Measurements from ENCODE around the gene ANKHD1. TPM values are rescaled to one million over a fixed set of nuclear protein-coding genes. Genes with fewer than 3 reads are reported as not detected.

ANKHD1 gene
- total RNA-seq, 3 donors from 2014 or later: 88.6 to 102 (median 95.1) TPM

DNA sequence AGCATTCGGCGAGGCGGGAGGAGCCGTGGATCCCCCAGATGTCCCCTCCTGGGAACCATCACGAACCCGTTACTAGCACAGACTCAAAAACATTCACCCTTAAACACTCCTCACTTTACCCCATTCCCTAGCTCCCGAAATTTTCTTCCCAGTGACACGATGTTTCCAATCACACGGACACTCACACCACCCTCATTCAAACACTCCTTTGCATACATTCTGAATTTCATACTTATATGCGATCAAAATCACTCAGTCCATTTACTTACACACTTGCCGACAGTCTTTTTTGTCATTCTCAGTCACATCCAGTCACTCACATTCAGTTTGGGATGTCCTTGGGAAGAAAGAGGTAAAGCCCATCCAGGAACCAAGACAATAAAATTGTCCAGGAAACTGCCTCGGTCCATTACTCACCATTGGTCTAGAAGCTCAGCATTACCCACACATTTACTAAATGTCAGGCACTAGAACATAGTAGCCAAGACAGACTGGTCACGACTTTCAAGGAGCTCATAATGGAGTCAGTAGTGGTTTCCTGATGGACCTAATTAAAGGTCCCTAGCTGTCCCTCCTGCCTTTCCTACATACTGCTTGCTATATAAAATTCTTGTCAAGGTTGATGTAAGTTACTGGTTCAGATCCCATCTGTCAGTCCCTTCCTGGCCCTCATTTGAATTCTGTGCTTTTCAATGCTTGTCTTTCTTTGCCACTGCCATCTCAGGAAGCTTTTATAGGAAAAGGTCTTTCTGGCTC is 163.6 kb downstream of the ANKHD1 start:
- peaks cover 25% of the 10 kb centered on the region for H3K36me3 Mint-ChIP-seq (ENCODE audit: insufficient read depth)
- H3K9me3 Mint-ChIP-seq: no peaks in the 10 kb centered on the region
- peaks cover 60% of the 10 kb centered on the region for H3K4me1 Mint-ChIP-seq (ENCODE audit: low read depth)
- ATAC-seq: peak in 1 of 2 donors; percentile 2
- H3K27me3 Mint-ChIP-seq (ENCODE audit: low read depth): no peaks in the 10 kb centered on the region
- no peak for DNase-seq
- H3K4me3 Mint-ChIP-seq: peak overlapping the region; percentile 97

- Mint-ChIP-seq H3K4me3 (peak overlapping the region; percentile 97), H3K27me3 (ENCODE audit: low read depth) (no peaks in the 10 kb centered on the region), H3K4me1 (ENCODE audit: low read depth) (peaks cover 61% of the 10 kb centered on the region), H3K36me3 (ENCODE audit: insufficient read depth) (peaks cover 26% of the 10 kb centered on the region), H3K9me3 (no peaks in the 10 kb centered on the region)
- no peak for ATAC-seq
- DNase-seq: no peak
Observed at GRCh38 chr5:140565780-140566095, 164.1 kb downstream of the ANKHD1 start.

DNA sequence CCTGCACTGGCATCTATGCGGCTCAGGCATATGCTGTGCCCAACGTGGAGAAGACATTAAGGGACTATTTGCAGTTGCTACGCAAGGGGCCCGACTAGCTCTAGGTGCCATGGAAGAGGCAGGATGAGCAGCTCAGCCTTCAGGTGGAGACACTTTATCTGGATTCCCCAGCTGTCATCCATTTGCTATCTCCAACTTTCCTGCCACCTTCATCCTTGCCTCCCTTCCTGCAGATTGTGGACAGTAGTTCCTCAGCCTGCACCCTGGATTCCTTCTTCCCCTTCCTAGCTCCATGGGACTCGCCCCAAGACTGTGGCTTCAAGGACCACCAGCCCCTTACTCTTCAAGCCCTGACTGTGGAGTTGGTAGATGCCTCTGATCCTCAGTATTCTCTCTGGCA is 165.0 kb downstream of the ANKHD1 start:
- ATAC-seq: no peak
- peaks cover 61% of the 10 kb centered on the region for H3K4me1 Mint-ChIP-seq (ENCODE audit: low read depth)
- peak overlapping the region; percentile 37 for H3K4me3 Mint-ChIP-seq
- DNase-seq: no peak
- no peaks in the 10 kb centered on the region for H3K9me3 Mint-ChIP-seq
- peaks cover 32% of the 10 kb centered on the region for H3K36me3 Mint-ChIP-seq (ENCODE audit: insufficient read depth)
- no peaks in the 10 kb centered on the region for H3K27me3 Mint-ChIP-seq (ENCODE audit: low read depth)

DNA sequence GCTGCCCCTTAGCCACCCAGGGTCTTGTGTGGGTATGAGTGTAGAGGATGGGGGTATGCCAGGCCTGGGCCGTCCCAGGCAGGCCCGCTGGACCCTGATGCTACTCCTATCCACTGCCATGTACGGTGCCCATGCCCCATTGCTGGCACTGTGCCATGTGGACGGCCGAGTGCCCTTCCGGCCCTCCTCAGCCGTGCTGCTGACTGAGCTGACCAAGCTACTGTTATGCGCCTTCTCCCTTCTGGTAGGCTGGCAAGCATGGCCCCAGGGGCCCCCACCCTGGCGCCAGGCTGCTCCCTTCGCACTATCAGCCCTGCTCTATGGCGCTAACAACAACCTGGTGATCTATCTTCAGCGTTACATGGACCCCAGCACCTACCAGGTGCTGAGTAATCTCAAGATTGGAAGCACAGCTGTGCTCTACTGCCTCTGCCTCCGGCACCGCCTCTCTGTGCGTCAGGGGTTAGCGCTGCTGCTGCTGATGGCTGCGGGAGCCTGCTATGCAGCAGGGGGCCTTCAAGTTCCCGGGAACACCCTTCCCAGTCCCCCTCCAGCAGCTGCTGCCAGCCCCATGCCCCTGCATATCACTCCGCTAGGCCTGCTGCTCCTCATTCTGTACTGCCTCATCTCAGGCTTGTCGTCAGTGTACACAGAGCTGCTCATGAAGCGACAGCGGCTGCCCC is 165.6 kb downstream of the ANKHD1 start:
- Mint-ChIP-seq H3K27me3 (ENCODE audit: low read depth) (no peaks in the 10 kb centered on the region), H3K4me3 (peak overlapping the region; percentile 37), H3K4me1 (ENCODE audit: low read depth) (peaks cover 61% of the 10 kb centered on the region), H3K9me3 (no peaks in the 10 kb centered on the region), H3K36me3 (ENCODE audit: insufficient read depth) (peaks cover 32% of the 10 kb centered on the region)
- DNase-seq (no peak), ATAC-seq (no peak)

DNA sequence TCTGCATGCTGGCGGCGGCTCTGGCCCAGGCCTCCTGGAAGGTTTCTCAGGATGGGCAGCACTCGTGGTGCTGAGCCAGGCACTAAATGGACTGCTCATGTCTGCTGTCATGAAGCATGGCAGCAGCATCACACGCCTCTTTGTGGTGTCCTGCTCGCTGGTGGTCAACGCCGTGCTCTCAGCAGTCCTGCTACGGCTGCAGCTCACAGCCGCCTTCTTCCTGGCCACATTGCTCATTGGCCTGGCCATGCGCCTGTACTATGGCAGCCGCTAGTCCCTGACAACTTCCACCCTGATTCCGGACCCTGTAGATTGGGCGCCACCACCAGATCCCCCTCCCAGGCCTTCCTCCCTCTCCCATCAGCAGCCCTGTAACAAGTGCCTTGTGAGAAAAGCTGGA is 166.2 kb downstream of the ANKHD1 start:
- H3K36me3 Mint-ChIP-seq (ENCODE audit: insufficient read depth): peaks cover 32% of the 10 kb centered on the region
- DNase-seq (no peak), ATAC-seq (no peak)
- no peaks in the 10 kb centered on the region for H3K9me3 Mint-ChIP-seq
- H3K27me3 Mint-ChIP-seq (ENCODE audit: low read depth): no peaks in the 10 kb centered on the region
- peaks cover 57% of the 10 kb centered on the region for H3K4me1 Mint-ChIP-seq (ENCODE audit: low read depth)
- peak overlapping the region; percentile 37 for H3K4me3 Mint-ChIP-seq

GRCh38 chr5:140568443-140569063 is 166.9 kb downstream of the ANKHD1 start:
- Mint-ChIP-seq H3K4me3 (peak overlapping the region; percentile 72), H3K27me3 (ENCODE audit: low read depth) (no peaks in the 10 kb centered on the region), H3K4me1 (ENCODE audit: low read depth) (peaks cover 51% of the 10 kb centered on the region), H3K9me3 (no peaks in the 10 kb centered on the region), H3K36me3 (ENCODE audit: insufficient read depth) (peaks cover 35% of the 10 kb centered on the region)
- no peak for ATAC-seq
- DNase-seq: no peak

- Mint-ChIP-seq H3K4me3 (peak overlapping the region; percentile 72), H3K27me3 (ENCODE audit: low read depth) (no peaks in the 10 kb centered on the region), H3K4me1 (ENCODE audit: low read depth) (peaks cover 45% of the 10 kb centered on the region), H3K36me3 (ENCODE audit: insufficient read depth) (peaks cover 35% of the 10 kb centered on the region), H3K9me3 (no peaks in the 10 kb centered on the region)
- DNase-seq: no peak
- ATAC-seq: no peak
Observed at GRCh38 chr5:140569197-140569596, 167.6 kb downstream of the ANKHD1 start.

DNA sequence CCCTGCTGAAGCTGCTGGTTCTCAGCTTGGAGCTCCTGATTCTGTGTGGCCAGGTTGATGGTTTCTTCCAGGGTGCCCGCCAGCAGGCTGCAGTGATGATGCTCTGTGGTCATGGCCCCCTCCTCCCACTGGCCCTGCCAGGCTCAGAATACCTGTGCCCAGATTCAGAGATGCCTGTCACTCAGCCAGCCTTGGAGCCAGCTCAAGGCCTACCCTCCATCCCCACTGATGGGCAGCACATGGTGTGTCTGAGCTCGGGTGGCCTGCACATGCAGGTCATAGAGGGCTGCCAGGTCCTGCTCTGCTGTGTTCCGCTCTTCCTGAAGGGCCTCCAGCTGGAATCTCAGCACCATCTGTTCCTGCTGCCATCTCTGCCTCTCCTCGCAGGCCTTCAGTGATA is 168.4 kb downstream of the ANKHD1 start:
- no peak overlapping the region for H3K4me3 Mint-ChIP-seq
- H3K27me3 Mint-ChIP-seq (ENCODE audit: low read depth): no peaks in the 10 kb centered on the region
- H3K4me1 Mint-ChIP-seq (ENCODE audit: low read depth): peaks cover 44% of the 10 kb centered on the region
- DNase-seq (no peak), ATAC-seq (no peak)
- no peaks in the 10 kb centered on the region for H3K9me3 Mint-ChIP-seq
- peaks cover 35% of the 10 kb centered on the region for H3K36me3 Mint-ChIP-seq (ENCODE audit: insufficient read depth)

- Mint-ChIP-seq H3K4me1 (ENCODE audit: low read depth) (peaks cover 41% of the 10 kb centered on the region), H3K9me3 (no peaks in the 10 kb centered on the region), H3K27me3 (ENCODE audit: low read depth) (no peaks in the 10 kb centered on the region), H3K4me3 (no peak overlapping the region), H3K36me3 (ENCODE audit: insufficient read depth) (peaks cover 35% of the 10 kb centered on the region)
- DNase-seq (no peak), ATAC-seq (no peak)
Observed at GRCh38 chr5:140570488-140570887, 168.9 kb downstream of the ANKHD1 start.

- Mint-ChIP-seq H3K4me1 (ENCODE audit: low read depth) (peaks cover 37% of the 10 kb centered on the region), H3K4me3 (no peak overlapping the region), H3K27me3 (ENCODE audit: low read depth) (no peaks in the 10 kb centered on the region), H3K9me3 (no peaks in the 10 kb centered on the region), H3K36me3 (ENCODE audit: insufficient read depth) (peaks cover 32% of the 10 kb centered on the region)
- ATAC-seq: no peak
- no peak for DNase-seq
Observed at GRCh38 chr5:140571105-140571504, 169.5 kb downstream of the ANKHD1 start.

DNA sequence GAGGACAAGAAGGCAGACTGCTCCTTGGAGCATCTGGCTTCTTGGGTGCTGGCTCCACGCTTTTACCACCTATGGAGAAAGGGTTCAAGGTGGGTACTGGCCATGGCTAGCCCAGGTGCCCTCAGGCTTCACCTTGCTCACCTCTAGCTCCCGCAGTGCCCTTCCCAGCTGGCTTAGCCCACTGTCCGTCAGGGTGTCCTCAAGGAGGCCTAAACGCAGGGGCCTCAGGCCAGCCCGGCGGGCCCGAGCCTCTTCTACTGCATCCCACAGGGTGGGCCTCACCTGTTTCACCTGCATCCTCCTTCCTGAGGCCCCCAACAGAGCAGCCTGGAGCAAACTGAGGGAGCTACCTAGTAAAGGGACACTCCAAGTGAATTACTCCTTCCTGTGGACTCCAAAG is 172.1 kb downstream of the ANKHD1 start:
- no peaks in the 10 kb centered on the region for H3K27me3 Mint-ChIP-seq (ENCODE audit: low read depth)
- DNase-seq (no peak), ATAC-seq (no peak)
- no peaks in the 10 kb centered on the region for H3K9me3 Mint-ChIP-seq
- peaks cover 18% of the 10 kb centered on the region for H3K4me1 Mint-ChIP-seq (ENCODE audit: low read depth)
- H3K36me3 Mint-ChIP-seq (ENCODE audit: insufficient read depth): peaks cover 14% of the 10 kb centered on the region
- H3K4me3 Mint-ChIP-seq: no peak overlapping the region

DNA sequence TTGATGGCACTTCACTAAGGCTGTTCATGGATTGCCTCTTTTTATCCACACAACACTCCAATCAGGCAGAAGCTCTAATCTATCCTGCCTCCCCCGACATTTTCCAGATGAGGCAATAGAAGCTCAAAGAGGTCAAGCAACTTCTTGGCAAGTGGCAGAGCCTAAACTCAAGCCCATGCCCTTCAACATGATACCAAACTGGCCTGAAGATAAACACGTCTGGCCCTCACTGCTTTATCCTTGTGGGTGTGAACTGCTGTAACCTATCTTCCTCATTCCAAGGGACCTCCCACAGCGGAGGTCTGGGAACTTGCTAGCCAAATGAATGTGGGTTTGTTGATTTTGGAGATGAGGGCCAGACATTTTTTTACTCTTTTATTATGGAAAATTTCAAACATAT is 172.5 kb downstream of the ANKHD1 start:
- DNase-seq (no peak), ATAC-seq (no peak)
- Mint-ChIP-seq H3K36me3 (ENCODE audit: insufficient read depth) (peaks cover 11% of the 10 kb centered on the region), H3K4me3 (no peak overlapping the region), H3K9me3 (no peaks in the 10 kb centered on the region), H3K4me1 (ENCODE audit: low read depth) (peaks cover 13% of the 10 kb centered on the region), H3K27me3 (ENCODE audit: low read depth) (no peaks in the 10 kb centered on the region)

GRCh38 chr5:140575309-140575708 is 173.7 kb downstream of the ANKHD1 start:
- no peak for ATAC-seq
- Mint-ChIP-seq H3K9me3 (no peaks in the 10 kb centered on the region), H3K27me3 (ENCODE audit: low read depth) (no peaks in the 10 kb centered on the region), H3K36me3 (ENCODE audit: insufficient read depth) (peaks cover 9% of the 10 kb centered on the region), H3K4me3 (no peak overlapping the region), H3K4me1 (ENCODE audit: low read depth) (peaks cover 2% of the 10 kb centered on the region)
- DNase-seq: no peak

GRCh38 chr5:140576776-140577201 is 175.2 kb downstream of the ANKHD1 start:
- ATAC-seq (no peak), DNase-seq (no peak)
- Mint-ChIP-seq H3K27me3 (ENCODE audit: low read depth) (no peaks in the 10 kb centered on the region), H3K4me3 (no peak overlapping the region), H3K4me1 (ENCODE audit: low read depth) (peaks cover 2% of the 10 kb centered on the region), H3K9me3 (no peaks in the 10 kb centered on the region), H3K36me3 (ENCODE audit: insufficient read depth) (peaks cover 4% of the 10 kb centered on the region)
